Peyer's patch (tissue), 4 donors: Measurements from ENCODE around the gene MAGI2.

Experiments used
- CTCF ChIP-seq, 6 experiments: fragments of 450-650 bp in 4 of 6; fragments of 200-600 bp in 2 of 6; sonication (generic) in 1 of 6; IDR thresholded peaks; one replicate each; pipeline ENCODE4 v1.5.1; 2017 to 2019; ENCODE audit warnings: antibody characterized with exemption in 6 of 6, mild to moderate bottlenecking in 3 of 6, moderate library complexity in 1 of 6
- POLR2A ChIP-seq, 2 donors: fragments of 450-650 bp; IDR thresholded peaks; one replicate each; pipeline ENCODE4 v1.5.1; 2017; ENCODE audit warnings: antibody characterized with exemption in 2 of 2, mild to moderate bottlenecking in 2 of 2, moderate library complexity in 2 of 2

- TF ChIP-seq CTCF (IDR thresholded peaks at IDR 0.05) (no peak), POLR2A (IDR thresholded peaks at IDR 0.05) (no peak)
These were observed 135.7 kb downstream of the MAGI2 start for GRCh38 chr7:79317728-79318127.
